GM18507 (cell line): Measurements from ENCODE around the gene SEC31A.

Source experiments
- DNase-seq: peaks from one replicate; pipeline ENCODE4 v3.0.0; 2011; ENCODE audit warnings: low read depth; ENCODE audit not compliant: insufficient read length; ENCODE audit errors: extremely low spot score
- FAIRE-seq: peaks from 2 replicates; lab custom pipeline; 2011; peaks lifted over from hg19 to GRCh38; lab: Jason Lieb, UNC

SEC31A gene

DNA sequence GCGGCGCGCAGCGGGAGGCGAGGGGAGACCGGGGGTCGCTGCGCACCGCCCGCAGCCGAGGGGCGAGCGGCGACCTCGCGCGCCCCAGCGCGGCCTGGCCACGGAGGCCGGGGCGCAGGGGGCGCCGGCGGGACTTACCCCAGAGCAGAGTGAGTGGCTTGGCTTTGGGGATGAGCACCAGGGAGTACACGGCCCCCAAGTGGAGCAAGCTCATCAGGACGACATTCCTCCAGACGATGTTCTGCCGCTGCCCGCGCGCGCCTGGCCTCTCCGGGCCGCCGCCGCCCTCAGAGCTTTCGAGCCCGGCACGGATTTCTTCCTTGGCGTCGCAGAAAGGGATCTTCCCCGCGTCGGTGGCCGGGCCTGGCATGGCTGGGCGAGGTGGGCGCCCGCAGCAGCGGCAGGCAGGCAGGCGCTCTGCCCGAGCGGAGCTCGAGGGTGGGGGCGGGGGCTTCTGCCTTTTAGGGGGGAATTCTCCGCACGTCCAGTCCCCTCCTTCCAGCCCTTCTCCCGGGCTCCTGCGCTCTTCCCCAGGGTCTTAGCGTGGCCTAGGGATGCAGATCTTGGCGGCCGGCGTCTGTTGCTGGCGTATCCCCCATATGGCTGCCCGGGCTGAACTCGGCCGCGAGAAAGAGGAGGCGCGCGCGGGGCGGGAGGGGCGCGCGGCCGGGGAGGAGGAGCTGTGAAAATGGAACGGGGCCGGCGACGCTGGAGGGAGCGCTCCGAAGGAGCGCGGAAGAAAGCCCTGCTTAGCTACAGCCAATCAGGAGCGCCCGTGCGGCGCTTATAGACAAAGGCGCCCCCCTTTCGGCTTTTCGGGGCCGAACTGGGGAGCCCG lies 92.6 kb downstream of the SEC31A start, which contains the start of gene SCD5:
SCD5 (minus strand) TSS at position 629 of the 838 bp plus-strand sequence; CDS start at position 370, 259 bp downstream.
- FAIRE-seq = peak; percentile 89
- peak; percentile 85 for DNase-seq

- FAIRE-seq (no peak), DNase-seq (no peak)
These were observed 93.4 kb downstream of the SEC31A start for GRCh38 chr4:82797405-82798111.

DNA sequence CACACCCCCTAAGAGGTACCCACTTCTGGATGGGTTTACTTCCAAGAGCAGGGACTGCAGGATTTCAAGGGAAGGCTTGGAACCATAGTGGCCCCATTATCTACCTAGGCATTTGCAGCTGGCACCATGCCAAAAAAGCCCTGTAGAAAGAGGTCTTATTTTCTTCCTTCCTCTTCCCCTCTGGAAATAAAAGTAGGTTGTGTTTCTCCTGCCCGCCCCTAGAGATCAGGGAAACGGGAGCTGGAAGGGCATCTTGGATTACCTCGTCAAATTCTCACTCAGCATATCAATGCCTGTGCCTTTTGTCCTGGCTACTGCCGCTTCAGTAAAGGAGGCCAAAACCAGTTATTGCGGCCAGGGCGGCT lies 93.9 kb downstream of the SEC31A start:
- DNase-seq = no peak

DNA sequence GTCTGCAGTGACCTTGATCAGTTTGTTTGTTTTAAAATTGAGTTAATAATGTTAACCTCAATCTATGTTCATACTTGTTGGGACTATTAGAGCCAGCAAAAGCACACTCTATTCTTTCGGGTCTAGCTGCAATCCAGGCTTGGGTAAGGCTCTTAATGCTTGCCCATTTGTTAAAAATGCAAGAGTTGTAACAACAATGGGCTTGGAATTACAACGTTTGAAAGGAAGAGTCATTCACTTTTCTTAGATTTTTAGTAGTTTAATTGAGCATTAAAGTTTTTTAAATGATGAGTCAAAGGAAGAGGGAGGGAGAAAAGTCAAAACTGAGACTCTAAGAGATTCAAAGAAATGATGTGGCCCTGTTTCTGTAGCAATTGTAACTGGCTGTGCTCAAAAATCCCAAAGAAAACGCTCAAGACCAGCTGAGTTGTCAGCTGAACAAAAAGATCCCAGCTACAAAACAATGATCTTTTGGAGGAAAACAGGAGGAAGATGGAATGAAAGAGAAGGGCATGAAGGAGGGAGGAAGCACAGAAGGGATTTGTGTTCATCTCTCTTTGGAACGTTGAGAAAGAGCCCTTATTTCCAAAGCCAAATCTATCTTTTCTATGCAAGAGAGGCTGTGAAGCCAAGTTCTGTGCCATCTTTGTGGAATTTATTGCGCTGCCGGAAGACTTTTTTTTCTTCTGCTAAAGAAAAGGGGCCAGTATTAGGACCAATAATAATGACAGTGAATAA lies 97.9 kb downstream of the SEC31A start:
- FAIRE-seq = no peak
- no peak for DNase-seq

More for the DNA sequence above, 93.9 kb downstream of the SEC31A start:
- FAIRE-seq = no peak

- FAIRE-seq = no peak
- DNase-seq = no peak
These were observed 99.8 kb downstream of the SEC31A start for GRCh38 chr4:82791179-82791578.

DNA sequence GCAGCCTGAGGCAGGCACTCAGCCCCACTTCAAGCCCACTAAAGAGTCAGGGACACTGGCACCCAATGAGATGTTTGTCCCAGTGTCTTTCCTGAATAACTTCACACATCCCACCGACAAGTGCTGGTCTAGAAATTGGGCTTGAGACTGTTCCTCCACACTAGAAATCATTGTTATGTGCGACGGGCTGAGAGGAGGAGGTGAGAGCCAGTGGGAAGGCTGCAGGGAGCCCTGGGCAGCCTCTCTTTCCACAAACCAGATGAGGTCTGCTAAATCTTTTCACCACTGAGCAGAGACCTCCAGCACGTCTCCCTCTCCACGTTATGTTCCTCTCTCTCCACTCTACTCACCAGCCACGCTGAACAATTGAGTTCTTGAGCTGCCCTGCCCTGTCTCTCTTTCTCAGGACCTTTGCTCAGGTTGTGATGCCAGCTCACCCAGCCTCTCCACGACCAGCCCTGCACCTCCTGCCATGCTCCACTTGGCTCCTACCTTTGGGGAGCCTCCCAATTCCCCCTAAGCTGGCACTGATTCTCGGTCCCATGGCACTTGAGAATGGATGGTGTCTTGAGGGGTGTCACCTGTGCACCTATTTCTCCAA lies 100.8 kb downstream of the SEC31A start:
- no peak for FAIRE-seq

DNA sequence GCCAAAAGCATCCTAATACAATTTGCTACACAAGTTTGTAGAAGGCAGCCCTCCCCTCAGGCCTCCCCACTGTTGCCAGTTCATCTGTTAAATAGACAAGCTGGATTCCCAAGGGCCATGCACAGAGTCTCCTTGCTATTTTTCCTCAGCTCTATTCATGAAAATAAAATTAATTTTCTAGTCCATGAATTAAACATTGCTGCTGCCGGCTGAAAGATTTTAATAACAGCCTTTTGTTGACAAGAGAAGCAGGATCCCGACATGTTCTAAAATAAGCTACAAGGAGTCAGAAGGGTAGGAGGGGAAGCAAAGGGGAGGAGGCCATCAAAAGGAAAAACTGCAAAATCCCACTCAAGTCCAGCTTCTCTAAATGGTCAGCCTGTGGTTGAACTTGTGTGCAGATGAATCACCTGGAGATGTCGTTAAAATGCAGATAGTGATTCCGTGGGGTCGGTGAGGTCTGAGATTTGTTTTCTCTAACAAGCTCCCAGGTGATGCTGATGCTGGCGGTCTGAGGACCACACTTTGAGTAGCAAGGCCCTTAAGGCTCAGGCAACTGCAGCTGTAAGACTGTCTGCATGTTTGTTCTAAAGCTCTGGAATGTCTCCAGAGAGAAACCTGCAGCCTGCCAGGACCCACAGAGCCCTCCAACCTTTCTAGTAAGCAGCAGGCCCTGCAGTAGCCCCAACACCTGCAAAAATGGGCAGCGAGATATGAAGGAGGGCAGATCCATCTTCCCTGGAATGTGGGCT lies 101.8 kb downstream of the SEC31A start:
- no peak for FAIRE-seq
- DNase-seq = no peak

More for the DNA sequence above, 100.8 kb downstream of the SEC31A start:
- DNase-seq = no peak

DNA sequence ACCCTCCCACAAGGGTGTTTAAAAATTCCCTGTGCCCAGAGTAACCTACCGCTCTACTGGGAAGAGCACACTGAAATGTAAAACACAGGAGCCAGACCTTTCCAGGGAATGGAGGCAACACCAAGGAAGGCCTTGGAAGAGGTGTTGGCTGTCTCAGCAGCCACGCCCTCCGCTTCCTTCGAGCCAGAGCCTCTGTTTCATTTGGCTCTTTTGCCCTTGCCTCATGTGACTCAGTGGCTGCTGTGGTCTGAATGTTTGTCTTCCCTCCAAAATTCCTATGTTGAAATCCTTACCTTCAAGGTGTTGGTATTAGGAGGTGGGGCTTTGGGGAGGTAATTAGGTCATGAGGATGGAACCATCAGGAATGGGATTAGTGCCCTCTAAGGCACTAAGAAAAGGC lies 103.6 kb downstream of the SEC31A start:
- no peak for FAIRE-seq
- no peak for DNase-seq

- FAIRE-seq = no peak
These were observed 104.1 kb downstream of the SEC31A start for GRCh38 chr4:82786828-82787227.

DNA sequence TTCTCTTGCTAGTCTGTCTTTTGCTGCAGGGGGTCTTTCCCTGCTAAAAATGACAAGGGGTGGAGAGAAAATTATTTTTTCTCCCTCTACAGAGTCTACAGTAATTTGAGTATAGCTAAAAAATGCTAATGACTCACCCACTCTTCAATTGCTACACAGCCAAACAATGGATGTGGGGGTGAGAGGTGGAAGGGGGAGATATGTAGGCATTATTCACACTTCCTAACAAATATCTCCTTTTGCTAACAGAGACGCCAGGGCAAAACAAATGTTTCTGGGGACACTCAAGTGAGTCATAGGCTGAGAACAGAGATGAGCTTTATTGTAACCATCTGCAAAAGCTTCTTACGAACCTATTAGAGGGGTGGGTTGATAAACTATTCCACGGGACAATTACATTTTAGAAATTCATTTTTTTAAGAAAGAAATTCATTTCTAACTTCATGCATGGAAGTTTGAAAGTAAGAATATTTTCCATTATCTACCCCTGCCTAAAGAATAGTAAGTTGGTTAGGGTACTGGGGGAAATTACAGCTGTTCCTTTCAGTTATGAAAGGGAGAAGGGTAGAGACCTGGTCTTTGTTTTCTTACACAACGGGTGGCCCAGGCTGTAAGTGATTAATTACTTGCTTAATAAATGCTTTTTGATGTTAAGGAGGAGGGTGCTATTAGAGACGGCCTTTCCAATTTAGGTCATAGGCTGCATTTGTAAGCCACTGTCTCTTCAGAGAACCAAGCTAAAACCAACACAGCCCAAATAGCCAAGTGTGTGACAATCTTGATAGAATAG lies 105.1 kb downstream of the SEC31A start:
- DNase-seq (no peak), FAIRE-seq (no peak)

More at GRCh38 chr4:82786828-82787227, 104.1 kb downstream of the SEC31A start:
- DNase-seq = no peak

- DNase-seq (no peak), FAIRE-seq (no peak)
These were observed 106.0 kb downstream of the SEC31A start for GRCh38 chr4:82784681-82785610.

- no peak for FAIRE-seq
- no peak for DNase-seq
These were observed 108.2 kb downstream of the SEC31A start for GRCh38 chr4:82782626-82783345.

- DNase-seq = no peak
- no peak for FAIRE-seq
These were observed 110.2 kb downstream of the SEC31A start for GRCh38 chr4:82780752-82781231.

DNA sequence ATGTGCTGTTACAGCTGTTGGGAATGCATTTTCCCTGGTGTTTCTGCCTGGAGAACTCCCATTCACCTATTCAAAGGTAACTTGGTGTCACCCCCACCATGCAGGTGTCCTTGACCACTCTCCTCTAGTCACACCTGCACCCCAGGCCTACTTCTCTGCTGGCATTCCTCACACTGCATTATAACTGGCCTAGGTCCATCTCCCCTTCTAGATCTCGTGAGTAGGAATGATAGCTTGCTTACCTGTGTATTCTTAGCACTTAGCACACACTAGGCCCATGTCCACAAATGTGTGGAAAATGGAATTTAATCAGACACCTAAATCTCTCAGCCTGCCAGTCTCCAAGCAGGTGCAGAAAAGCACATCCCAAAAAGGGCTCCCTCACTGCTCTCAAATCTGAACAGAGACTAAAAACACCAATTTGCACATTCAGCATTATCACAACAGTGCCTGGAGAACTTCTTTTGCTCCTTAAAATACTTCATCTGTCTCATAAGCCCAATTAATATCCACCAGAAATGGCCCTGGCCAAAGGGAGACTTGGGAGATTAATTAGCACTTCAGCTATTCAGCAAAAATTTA lies 110.7 kb downstream of the SEC31A start:
- FAIRE-seq (peak; percentile 21), DNase-seq (no peak)

GRCh38 chr4:82779032-82779431 lies 111.9 kb downstream of the SEC31A start:
- no peak for DNase-seq
- no peak for FAIRE-seq

GRCh38 chr4:82777857-82778525 lies 113.0 kb downstream of the SEC31A start:
- FAIRE-seq (no peak), DNase-seq (no peak)
